OCI-LY3 (cell line): Measurements from ENCODE around the gene C9orf85.

Experiments
- H2AFZ ChIP-seq: fragments of 200-600, 300-600 bp; shearing (Covaris generic); 2 replicates; pipeline ENCODE4 v1.6.0; 2014; ENCODE audit warnings: antibody characterized with exemption, low read depth, low read length
- H3K27ac ChIP-seq: fragments of 200-600, 300-600 bp; sonication (generic); 2 replicates; pipeline ENCODE4 v1.5.1; 2014; ENCODE audit warnings: mild to moderate bottlenecking, low read length, moderate library complexity, mixed read lengths
- H3K27me3 ChIP-seq: fragments of 200-600, 300-600 bp; sonication (generic); 2 replicates; pipeline ENCODE4 v1.6.1; 2014; ENCODE audit warnings: low read depth, low read length, mixed read lengths
- H3K36me3 ChIP-seq: fragments of 200-600, 300-600 bp; sonication (generic); replicated peaks from 2 replicates; pipeline ENCODE3; 2014; ENCODE audit warnings: low read depth, low read length, mixed read lengths
- H3K4me1 ChIP-seq: fragments of 300-600, 200-600 bp; sonication (generic); 2 replicates; pipeline ENCODE4 v1.6.1; 2014; ENCODE audit warnings: low read length, mixed read lengths
- H3K4me2 ChIP-seq: fragments of 200-600, 300-600 bp; sonication (generic); 2 replicates; pipeline ENCODE4 v1.6.1; 2014; ENCODE audit warnings: low read length, mixed read lengths
- H3K4me3 ChIP-seq: fragments of 300-600, 200-600 bp; sonication (generic); 2 replicates; pipeline ENCODE4 v1.5.1; 2014; ENCODE audit warnings: antibody characterized with exemption, mild to moderate bottlenecking, low read length, moderate library complexity
- H3K79me2 ChIP-seq: fragments of 300-600, 200-600 bp; shearing (Covaris generic); 2 replicates; pipeline ENCODE4 v1.6.1; 2014; ENCODE audit warnings: mild to moderate bottlenecking, low read length, mixed read lengths
- H3K9ac ChIP-seq: fragments of 300-600, 200-600 bp; shearing (Covaris generic); 2 replicates; pipeline ENCODE4 v1.6.0; 2014; ENCODE audit warnings: mild to moderate bottlenecking, low read length, moderate library complexity
- H3K9me3 ChIP-seq: fragments of 200-600, 300-600 bp; shearing (Covaris generic); 2 replicates; pipeline ENCODE4 v1.6.1; 2014; ENCODE audit warnings: low read length, mixed read lengths; ENCODE audit not compliant: insufficient read depth
- H4K20me1 ChIP-seq: fragments of 200-600, 300-600 bp; sonication (generic); 2 replicates; pipeline ENCODE4 v1.6.1; 2016; ENCODE audit warnings: low read length, mixed read lengths; ENCODE audit not compliant: insufficient read depth
- CTCF ChIP-seq: fragments of 200-600, 300-600 bp; sonication (generic); IDR thresholded peaks from 2 replicates; pipeline ENCODE4 v1.5.1; 2014; ENCODE audit warnings: antibody characterized with exemption, low read length, low read depth
- EZH2phosphoT487 ChIP-seq: fragments of 200-600 bp; shearing (Covaris generic); IDR thresholded peaks from 2 replicates; pipeline ENCODE4 v1.6.1; 2018; ENCODE audit warnings: antibody characterized with exemption, mixed run types, low read depth

Gene C9orf85

GRCh38 chr9:71876829-71877228 lies 34.6 kb upstream of the C9orf85 start:
- H3K27me3 ChIP-seq: no peaks in the 10 kb centered on the region
- TF ChIP-seq CTCF (no peak), EZH2phosphoT487 (no peak)
- H3K9me3 ChIP-seq: peaks cover 21% of the 10 kb centered on the region; the same call in 1 of the 2 replicates
- H3K36me3 ChIP-seq: peaks cover 20% of the 10 kb centered on the region
- H3K27ac ChIP-seq: no peak overlapping the region
- no peak overlapping the region for H3K4me3 ChIP-seq
- 0 out of 2 replicates have a peak, but pooled peaks cover 9% of the 10 kb centered on the region for H4K20me1 ChIP-seq
- H2AFZ ChIP-seq: no peak overlapping the region
- no peak overlapping the region for H3K9ac ChIP-seq
- no peak overlapping the region for H3K4me2 ChIP-seq
- peaks cover 70% of the 10 kb centered on the region for H3K79me2 ChIP-seq
- no peaks in the 10 kb centered on the region for H3K4me1 ChIP-seq

- H3K36me3 ChIP-seq: peaks cover 28% of the 10 kb centered on the region
- no peak overlapping the region for H2AFZ ChIP-seq
- no peaks in the 10 kb centered on the region for H3K27me3 ChIP-seq
- no peak overlapping the region for H3K4me2 ChIP-seq
- H3K79me2 ChIP-seq: peaks cover 87% of the 10 kb centered on the region
- 0 out of 2 replicates have a peak, but pooled peaks cover 9% of the 10 kb centered on the region for H4K20me1 ChIP-seq
- TF ChIP-seq CTCF: no peak
- no peak for TF ChIP-seq EZH2phosphoT487
- H3K9ac ChIP-seq: no peak overlapping the region
- no peaks in the 10 kb centered on the region for H3K4me1 ChIP-seq
- H3K9me3 ChIP-seq: peaks cover 21% of the 10 kb centered on the region; the same call in 1 of the 2 replicates
- no peak overlapping the region for H3K27ac ChIP-seq
- no peak overlapping the region for H3K4me3 ChIP-seq
Measured at GRCh38 chr9:71878327-71879274, 32.8 kb upstream of the C9orf85 start.

- Histone ChIP-seq H3K9me3 (peaks cover 26% of the 10 kb centered on the region; the same call in 1 of the 2 replicates), H3K27me3 (no peaks in the 10 kb centered on the region), H2AFZ (no peak overlapping the region), H3K9ac (no peak overlapping the region), H3K4me2 (no peak overlapping the region), H4K20me1 (0 out of 2 replicates have a peak, but pooled peaks cover 9% of the 10 kb centered on the region), H3K4me1 (no peaks in the 10 kb centered on the region), H3K27ac (no peak overlapping the region), H3K4me3 (no peak overlapping the region), H3K79me2 (peaks cover 95% of the 10 kb centered on the region), H3K36me3 (peaks cover 37% of the 10 kb centered on the region)
- TF ChIP-seq EZH2phosphoT487 (no peak), CTCF (no peak)
Measured at GRCh38 chr9:71879644-71880174, 31.7 kb upstream of the C9orf85 start.

GRCh38 chr9:71884005-71884404 lies 27.4 kb upstream of the C9orf85 start:
- peaks cover 34% of the 10 kb centered on the region for H3K36me3 ChIP-seq
- TF ChIP-seq CTCF: no peak
- TF ChIP-seq EZH2phosphoT487: no peak
- peaks cover 3% of the 10 kb centered on the region for H3K4me1 ChIP-seq
- peaks cover 22% of the 10 kb centered on the region; the same call in 1 of the 2 replicates for H3K9me3 ChIP-seq
- no peaks in the 10 kb centered on the region for H3K27me3 ChIP-seq
- no peak overlapping the region for H3K27ac ChIP-seq
- H3K4me2 ChIP-seq: no peak overlapping the region
- no peak overlapping the region for H3K4me3 ChIP-seq
- H3K9ac ChIP-seq: no peak overlapping the region
- H3K79me2 ChIP-seq: peaks cover 93% of the 10 kb centered on the region
- peaks cover 20% of the 10 kb centered on the region for H4K20me1 ChIP-seq
- no peak overlapping the region for H2AFZ ChIP-seq
